Measurements from ENCODE around the gene RIOK1. TPM values are rescaled to one million over a fixed set of nuclear protein-coding genes. Genes with fewer than 3 reads are reported as not detected.

RIOK1 gene
- total and polyA plus RNA-seq, 2 of the 13 experiments (the other 11 are each of a cell fraction or from before 2014, with no cell fraction given) = 9.4 to 37.8 TPM

- TF ChIP-seq UBTF (CRISPR knock-in tag; IDR thresholded peaks at IDR 0.05) (no peak), MTF1 (CRISPR knock-in tag; IDR thresholded peaks at IDR 0.05) (no peak), IKZF4 (CRISPR knock-in tag; IDR thresholded peaks at IDR 0.05; ENCODE audit: borderline replicate concordance, low read depth, not compliant biosample characterization) (no peak), JUNB (CRISPR knock-in tag; IDR thresholded peaks at IDR 0.05; ENCODE audit: borderline replicate concordance) (peak; percentile 94), SNAPC4 (CRISPR knock-in tag; IDR thresholded peaks at IDR 0.05) (no peak), ZBTB25 (CRISPR knock-in tag; IDR thresholded peaks at IDR 0.05) (0 out of 2 replicates have a peak, but pooled peaks have one; percentile 16), ZNF792 (CRISPR knock-in tag; IDR thresholded peaks at IDR 0.05) (0 out of 2 replicates have a peak, but pooled peaks have one; percentile 41), JUN (CRISPR knock-in tag; IDR thresholded peaks at IDR 0.05) (peak; percentile 91), MZF1 (CRISPR knock-in tag; IDR thresholded peaks at IDR 0.05; ENCODE audit: borderline replicate concordance) (no peak), HOXA3 (CRISPR knock-in tag; IDR thresholded peaks at IDR 0.05) (peak; percentile 44; the same call in 1 of the 2 replicates), ARNT2 (CRISPR knock-in tag; IDR thresholded peaks at IDR 0.05; ENCODE audit: low read depth) (no peak), CAMTA2 (CRISPR knock-in tag; IDR thresholded peaks at IDR 0.05; ENCODE audit: borderline replicate concordance) (no peak), ZNF343 (CRISPR knock-in tag; IDR thresholded peaks at IDR 0.05) (no peak), MIXL1 (CRISPR knock-in tag; IDR thresholded peaks at IDR 0.05) (peak; percentile 64; the same call in 1 of the 2 replicates), NR2F1 (CRISPR knock-in tag; IDR thresholded peaks at IDR 0.05) (no peak), CCDC6 (CRISPR knock-in tag; IDR thresholded peaks at IDR 0.05) (peak; percentile 67; the same call in 1 of the 2 replicates), FOXK2 (IDR thresholded peaks at IDR 0.05) (no peak), ATF2 (CRISPR knock-in tag; IDR thresholded peaks at IDR 0.05) (peak; percentile 66; the same call in 1 of the 2 replicates)
These were observed 47.4 kb upstream of the RIOK1 start (continued) for GRCh38 chr6:7341989-7342742.

Measured in HepG2 (cell line).